HepG2 (cell line): ENCODE data around the gene PSMB11. TPM values are rescaled to one million over a fixed set of nuclear protein-coding genes. Genes with fewer than 3 reads are reported as not detected.

Source experiments
- DNMT1 ChIP-seq: sonication (generic); formaldehyde crosslinking; IDR thresholded peaks from 2 replicates; pipeline ENCODE4 v1.5.1; 2020; ENCODE audit warnings: mild to moderate bottlenecking, missing genetic modification reagents
- E2F5 ChIP-seq: sonication (generic); formaldehyde crosslinking; conservative IDR thresholded peaks from 2 replicates; pipeline ENCODE4 v1.4.0; 2020; ENCODE audit warnings: missing genetic modification reagents
- GATA4 ChIP-seq: sonication (generic); IDR thresholded peaks from 2 replicates; pipeline ENCODE4 v1.6.1; 2016; ENCODE audit warnings: antibody characterized with exemption, low read depth, borderline replicate concordance
- GATAD1 ChIP-seq: IDR thresholded peaks from 2 replicates; pipeline ENCODE4 v1.6.1; 2016; ENCODE audit warnings: missing genetic modification reagents, missing compliant biosample characterization
- GATAD2A ChIP-seq: IDR thresholded peaks from 2 replicates; pipeline ENCODE4 v1.6.1; 2016
- HIVEP1 ChIP-seq: sonication (generic); formaldehyde crosslinking; IDR thresholded peaks from 2 replicates; pipeline ENCODE4 v1.4.0; 2020; ENCODE audit warnings: mild to moderate bottlenecking, missing genetic modification reagents
- IRF2 ChIP-seq: IDR thresholded peaks from 2 replicates; pipeline ENCODE4 v1.6.1; 2018; ENCODE audit warnings: missing genetic modification reagents, missing compliant biosample characterization
- KDM1A ChIP-seq: IDR thresholded peaks from 2 replicates; pipeline ENCODE4 v1.6.1; 2016; ENCODE audit warnings: missing compliant biosample characterization
- MBD4 ChIP-seq: IDR thresholded peaks from 2 replicates; pipeline ENCODE4 v1.6.1; 2012; ENCODE audit warnings: low read length, inconsistent platforms, borderline replicate concordance
- MIXL1 ChIP-seq: IDR thresholded peaks from 2 replicates; pipeline ENCODE4 v1.6.1; 2016
- MLLT10 ChIP-seq: sonication (generic); formaldehyde crosslinking; IDR thresholded peaks from 2 replicates; pipeline ENCODE4 v1.4.0; 2020; ENCODE audit warnings: missing genetic modification reagents
- NFE2L2 ChIP-seq: fragments of 150-350 bp; IDR thresholded peaks from 2 replicates; pipeline ENCODE4 v1.6.1; 2014; ENCODE audit warnings: low read length
- PATZ1 ChIP-seq: sonication (generic); formaldehyde crosslinking; IDR thresholded peaks from 2 replicates; pipeline ENCODE4 v1.4.0; 2020; ENCODE audit warnings: missing genetic modification reagents
- PITX1 ChIP-seq: sonication (generic); formaldehyde crosslinking; IDR thresholded peaks from 2 replicates; pipeline ENCODE4 v1.5.1; 2020; ENCODE audit warnings: mild to moderate bottlenecking, missing genetic modification reagents
- POLR2A ChIP-seq, 2 experiments: IDR thresholded peaks; 2 replicates each; pipeline ENCODE4 v1.6.1; 2011; ENCODE audit warnings: low read depth in 2 of 2, low read length in 2 of 2, mild to moderate bottlenecking in 1 of 2, moderate library complexity in 1 of 2; ENCODE audit not compliant: insufficient read depth in 1 of 2
- RAD51 ChIP-seq: fragments of 450-650 bp; IDR thresholded peaks from 2 replicates; pipeline ENCODE4 v1.6.1; 2016; ENCODE audit warnings: borderline replicate concordance
- RBFOX2 ChIP-seq: fragments of 200-400 bp; formaldehyde crosslinking; IDR thresholded peaks from 2 replicates; pipeline ENCODE4 v1.6.1; 2017; ENCODE audit warnings: low read depth, mild to moderate bottlenecking, low read length
- STAG1 ChIP-seq: sonication (generic); formaldehyde crosslinking; IDR thresholded peaks from 2 replicates; pipeline ENCODE4 v1.4.0; 2020; ENCODE audit warnings: missing genetic modification reagents
- TOE1 ChIP-seq: sonication (generic); formaldehyde crosslinking; IDR thresholded peaks from 2 replicates; pipeline ENCODE4 v1.4.0; 2020; ENCODE audit warnings: mild to moderate bottlenecking, missing genetic modification reagents
- TSC22D2 ChIP-seq: sonication (generic); formaldehyde crosslinking; IDR thresholded peaks from 2 replicates; pipeline ENCODE4 v1.5.1; 2020; ENCODE audit warnings: missing genetic modification reagents, mild to moderate bottlenecking, borderline replicate concordance
- ZNF24 ChIP-seq: fragments of 450-650 bp; IDR thresholded peaks from 2 replicates; pipeline ENCODE4 v1.6.1; 2017; ENCODE audit warnings: antibody characterized with exemption, mild to moderate bottlenecking
- ZNF484 ChIP-seq: sonication (generic); formaldehyde crosslinking; IDR thresholded peaks from 2 replicates; pipeline ENCODE4 v1.5.1; 2020; ENCODE audit warnings: mild to moderate bottlenecking, low read depth, missing genetic modification reagents, borderline replicate concordance
- ZNF724P ChIP-seq: sonication (generic); formaldehyde crosslinking; IDR thresholded peaks from 2 replicates; pipeline ENCODE4 v1.8.0; 2022; ENCODE audit warnings: missing genetic modification reagents, borderline replicate concordance
- polyA plus RNA-seq, 8 experiments: library from polyadenylated mRNA; depleted of rRNA in 3 of 8; stranded (reverse) in 7 of 8; unstranded in 1 of 8; fragments of >200 nt; fragmentation: Illumina TruSeq in 4 of 8; extraction: Trizol in 4 of 8; gene quantifications; 2 replicates each; pipeline versions ENCODE4 v1.2.1 to v1.2.3, GENCODE V29; 2011 to 2016; ENCODE audit warnings: low read depth in 4 of 8, missing spikeins in 1 of 8, mixed read lengths in 1 of 8; ENCODE audit not compliant: insufficient read depth in 1 of 8
- total RNA-seq, 5 experiments: library from RNA; depleted of rRNA; stranded (reverse); fragments of >200 nt; fragmentation: Illumina TruSeq; extraction: Trizol; gene quantifications; 2 replicates each; pipeline ENCODE4 v1.2.3, GENCODE V29; 2016; ENCODE audit warnings: low read depth in 1 of 5
- TF ChIP-seq, protein P1 (sequence below): sonication (generic); formaldehyde crosslinking; IDR thresholded peaks from 2 replicates; pipeline ENCODE4 v1.8.0; 2022; ENCODE audit warnings: missing genetic modification reagents, mild to moderate bottlenecking, inconsistent platforms, borderline replicate concordance
- TF ChIP-seq, protein P2 (sequence below): sonication (generic); formaldehyde crosslinking; IDR thresholded peaks from 2 replicates; pipeline ENCODE4 v1.8.1; 2022; ENCODE audit warnings: low read depth, mild to moderate bottlenecking, missing genetic modification reagents
- TF ChIP-seq, protein P3 (sequence below): sonication (generic); formaldehyde crosslinking; IDR thresholded peaks from 2 replicates; pipeline ENCODE4 v1.4.0; 2020; ENCODE audit warnings: mild to moderate bottlenecking, missing genetic modification reagents

The PSMB11 gene
- total and polyA plus RNA-seq, 2 of the 13 experiments (the other 11 are each of a cell fraction or from before 2014, with no cell fraction given), result not detected

DNA sequence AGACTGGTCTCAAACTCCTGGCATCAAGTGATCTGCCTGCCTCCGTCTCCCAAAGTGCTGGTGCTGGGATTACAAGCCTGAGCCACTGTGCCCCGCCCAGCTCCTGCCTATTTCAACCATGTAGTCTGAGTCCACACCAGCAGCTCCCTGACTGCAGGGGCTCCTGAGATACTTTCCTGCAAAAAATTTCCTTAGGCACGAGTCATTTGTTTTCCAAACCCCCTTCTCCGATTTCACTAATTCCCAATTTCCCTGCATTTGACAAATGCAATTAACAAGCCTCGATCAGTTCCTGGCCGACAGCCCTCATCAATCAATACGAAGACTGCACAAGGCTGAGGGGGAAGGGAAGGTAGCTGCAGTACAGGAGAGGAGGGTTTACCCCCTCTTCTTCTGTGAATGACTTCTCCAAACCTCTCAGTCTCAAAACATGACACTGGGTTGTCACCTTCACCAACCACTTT lies 17.4 kb upstream of the PSMB11 start (continued):
- TF ChIP-seq GATAD2A (CRISPR knock-in tag), result no peak
- TF ChIP-seq ZNF724P (CRISPR knock-in tag), result no peak
- TF ChIP-seq, protein P1, sequence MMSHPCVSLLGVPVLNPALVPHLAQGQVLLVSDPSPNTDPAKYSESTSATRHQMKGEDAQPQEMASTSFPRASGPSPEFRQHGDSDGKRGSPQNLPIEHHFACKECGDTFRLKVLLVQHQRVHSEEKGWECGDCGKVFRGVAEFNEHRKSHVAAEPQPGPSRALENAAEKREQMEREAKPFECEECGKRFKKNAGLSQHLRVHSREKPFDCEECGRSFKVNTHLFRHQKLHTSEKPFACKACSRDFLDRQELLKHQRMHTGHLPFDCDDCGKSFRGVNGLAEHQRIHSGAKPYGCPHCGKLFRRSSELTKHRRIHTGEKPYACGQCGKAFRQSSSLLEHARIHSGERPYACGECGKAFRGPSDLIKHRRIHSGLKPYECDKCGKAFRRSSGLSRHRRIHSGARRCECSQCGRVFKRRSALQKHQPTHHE (CRISPR knock-in tag), result no peak
- TF ChIP-seq PATZ1, result no peak
- TF ChIP-seq, protein P2, sequence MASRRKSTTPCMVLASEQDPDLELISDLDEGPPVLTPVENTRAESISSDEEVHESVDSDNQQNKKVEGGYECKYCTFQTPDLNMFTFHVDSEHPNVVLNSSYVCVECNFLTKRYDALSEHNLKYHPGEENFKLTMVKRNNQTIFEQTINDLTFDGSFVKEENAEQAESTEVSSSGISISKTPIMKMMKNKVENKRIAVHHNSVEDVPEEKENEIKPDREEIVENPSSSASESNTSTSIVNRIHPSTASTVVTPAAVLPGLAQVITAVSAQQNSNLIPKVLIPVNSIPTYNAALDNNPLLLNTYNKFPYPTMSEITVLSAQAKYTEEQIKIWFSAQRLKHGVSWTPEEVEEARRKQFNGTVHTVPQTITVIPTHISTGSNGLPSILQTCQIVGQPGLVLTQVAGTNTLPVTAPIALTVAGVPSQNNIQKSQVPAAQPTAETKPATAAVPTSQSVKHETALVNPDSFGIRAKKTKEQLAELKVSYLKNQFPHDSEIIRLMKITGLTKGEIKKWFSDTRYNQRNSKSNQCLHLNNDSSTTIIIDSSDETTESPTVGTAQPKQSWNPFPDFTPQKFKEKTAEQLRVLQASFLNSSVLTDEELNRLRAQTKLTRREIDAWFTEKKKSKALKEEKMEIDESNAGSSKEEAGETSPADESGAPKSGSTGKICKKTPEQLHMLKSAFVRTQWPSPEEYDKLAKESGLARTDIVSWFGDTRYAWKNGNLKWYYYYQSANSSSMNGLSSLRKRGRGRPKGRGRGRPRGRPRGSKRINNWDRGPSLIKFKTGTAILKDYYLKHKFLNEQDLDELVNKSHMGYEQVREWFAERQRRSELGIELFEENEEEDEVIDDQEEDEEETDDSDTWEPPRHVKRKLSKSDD (CRISPR knock-in tag), result 0 out of 2 replicates have a peak, but pooled peaks have one; percentile 37
- no peak for TF ChIP-seq MLLT10
- TF ChIP-seq, protein P3, sequence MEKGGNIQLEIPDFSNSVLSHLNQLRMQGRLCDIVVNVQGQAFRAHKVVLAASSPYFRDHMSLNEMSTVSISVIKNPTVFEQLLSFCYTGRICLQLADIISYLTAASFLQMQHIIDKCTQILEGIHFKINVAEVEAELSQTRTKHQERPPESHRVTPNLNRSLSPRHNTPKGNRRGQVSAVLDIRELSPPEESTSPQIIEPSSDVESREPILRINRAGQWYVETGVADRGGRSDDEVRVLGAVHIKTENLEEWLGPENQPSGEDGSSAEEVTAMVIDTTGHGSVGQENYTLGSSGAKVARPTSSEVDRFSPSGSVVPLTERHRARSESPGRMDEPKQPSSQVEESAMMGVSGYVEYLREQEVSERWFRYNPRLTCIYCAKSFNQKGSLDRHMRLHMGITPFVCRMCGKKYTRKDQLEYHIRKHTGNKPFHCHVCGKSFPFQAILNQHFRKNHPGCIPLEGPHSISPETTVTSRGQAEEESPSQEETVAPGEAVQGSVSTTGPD (CRISPR knock-in tag), result no peak
- no peak for TF ChIP-seq HIVEP1 (CRISPR knock-in tag)
- no peak for TF ChIP-seq KDM1A (CRISPR knock-in tag)
- TF ChIP-seq TOE1 (CRISPR knock-in tag), result no peak
- TF ChIP-seq GATA4, result no peak
- no peak for TF ChIP-seq DNMT1 (CRISPR knock-in tag)
- no peak for TF ChIP-seq POLR2A (IDR thresholded peaks at IDR 0.05; ENCODE audit: insufficient read depth in 1 of 2, low read depth in 2 of 2, low read length in 2 of 2)
- TF ChIP-seq NFE2L2, result no peak
- TF ChIP-seq GATAD1 (CRISPR knock-in tag), result no peak
- peak; percentile 51 for TF ChIP-seq RBFOX2
- no peak for TF ChIP-seq ZNF24
- no peak for TF ChIP-seq RAD51
- no peak for TF ChIP-seq STAG1 (CRISPR knock-in tag)
- TF ChIP-seq MIXL1 (CRISPR knock-in tag), result no peak
- TF ChIP-seq ZNF484 (CRISPR knock-in tag), result no peak
- TF ChIP-seq MBD4, result 0 out of 2 replicates have a peak, but pooled peaks have one; percentile 23
- TF ChIP-seq TSC22D2 (CRISPR knock-in tag), result no peak
- TF ChIP-seq E2F5 (CRISPR knock-in tag), result no peak
- TF ChIP-seq PITX1 (CRISPR knock-in tag), result no peak
- no peak for TF ChIP-seq IRF2 (CRISPR knock-in tag)
